ENCODE measurements around the gene TRPC5OS.

Gene TRPC5OS

GRCh38 chrX:111875881-111876280, at the start of gene TRPC5OS:
Gene TRPC5OS, plus strand, starts transcription at chrX:111876181. Its CDS starts 25,669 bp downstream, at chrX:111901850.
- DNase-seq = no peak

DNA sequence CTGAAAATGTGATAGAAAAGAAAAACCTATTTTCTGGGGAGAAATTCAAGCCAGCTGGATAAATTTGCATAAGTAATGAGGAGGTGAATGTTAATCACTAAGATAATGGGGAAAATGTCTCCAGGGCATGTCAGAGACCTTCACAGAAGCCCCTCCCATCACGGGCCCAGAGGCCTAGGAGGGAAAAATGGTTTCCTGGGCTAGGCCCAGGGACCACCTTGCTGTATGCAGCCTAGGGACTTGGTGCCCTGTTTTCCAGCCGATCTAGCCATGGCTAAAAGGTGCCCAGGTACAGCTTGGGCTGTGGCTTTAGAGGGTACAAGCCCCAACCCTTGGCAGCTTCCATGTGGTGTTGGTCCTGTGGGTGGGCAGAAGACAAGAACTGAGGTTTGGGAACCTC, 46.6 kb upstream of the TRPC5OS start:
- no peak for DNase-seq

DNA sequence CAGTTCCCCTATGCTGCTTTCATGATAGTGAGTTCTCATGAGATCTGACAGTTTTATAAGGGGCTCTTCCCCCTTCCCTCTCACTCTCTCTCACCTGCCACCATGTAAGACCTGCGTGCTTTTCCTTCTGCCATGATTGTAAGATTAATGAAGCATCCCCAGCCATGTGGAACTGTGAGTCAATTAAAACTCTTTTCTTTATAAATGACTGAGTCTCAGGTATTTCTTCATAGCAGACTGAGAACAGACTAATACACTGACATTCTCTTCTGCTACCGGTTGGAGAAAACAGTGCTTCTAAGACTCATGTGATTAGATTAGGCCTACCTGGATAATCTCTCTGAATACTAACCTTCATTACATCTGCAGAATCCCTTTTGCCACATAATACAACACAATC, 45.4 kb upstream of the TRPC5OS start:
- peak; percentile 39 for DNase-seq

- DNase-seq = peak; percentile 81
Observed at GRCh38 chrX:111831343-111831742, 44.6 kb upstream of the TRPC5OS start.

DNA sequence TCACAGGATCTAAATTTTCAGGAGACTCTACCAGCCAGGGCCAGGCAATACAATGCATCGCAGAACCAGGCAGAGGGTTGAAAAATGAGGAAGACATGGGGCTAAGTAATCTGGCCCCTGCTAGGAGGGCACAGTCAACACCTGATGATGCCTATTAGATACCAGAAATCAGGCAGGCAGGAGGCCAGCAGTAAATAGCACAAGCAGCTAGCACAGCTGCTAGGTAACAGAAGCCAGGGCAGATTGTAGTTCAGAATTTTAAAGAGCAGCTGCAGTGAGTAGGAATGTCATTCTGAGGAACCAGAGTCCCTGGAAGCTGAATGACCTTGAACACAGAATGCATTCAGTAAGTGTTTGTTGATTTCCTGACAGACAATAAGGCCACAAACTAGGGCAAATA, 38.8 kb upstream of the TRPC5OS start:
- peak; percentile 76 for DNase-seq

DNA sequence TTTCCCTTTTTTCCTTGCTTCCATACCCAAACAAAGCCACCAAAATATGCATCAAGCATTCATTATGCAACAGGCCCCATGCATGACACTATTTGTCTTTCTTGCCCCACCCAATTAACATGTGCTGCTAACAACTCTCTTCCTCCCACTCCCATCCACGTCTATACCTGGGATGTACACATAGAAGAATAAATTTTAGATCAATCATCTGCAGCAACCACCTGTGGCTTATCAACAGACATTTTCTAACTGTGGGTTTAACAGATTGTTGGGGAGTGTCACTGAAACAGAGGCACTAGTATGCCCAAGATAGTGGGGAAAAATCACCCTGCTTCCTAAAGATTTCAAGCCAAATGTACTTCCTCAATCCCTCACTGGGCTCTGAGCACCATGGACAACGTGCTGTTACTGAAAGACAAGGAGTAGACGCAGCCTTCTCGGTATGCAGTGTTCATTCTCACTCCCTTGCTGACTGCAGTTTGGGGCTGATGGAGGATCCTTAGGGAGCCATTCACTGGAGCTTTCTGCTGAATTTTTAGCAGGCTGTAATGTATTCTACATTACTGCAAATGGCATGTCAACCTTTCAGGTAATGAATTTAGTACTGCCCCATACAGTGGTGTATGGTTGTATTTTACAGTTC, 28.4 kb upstream of the TRPC5OS start:
- DNase-seq = no peak

DNA sequence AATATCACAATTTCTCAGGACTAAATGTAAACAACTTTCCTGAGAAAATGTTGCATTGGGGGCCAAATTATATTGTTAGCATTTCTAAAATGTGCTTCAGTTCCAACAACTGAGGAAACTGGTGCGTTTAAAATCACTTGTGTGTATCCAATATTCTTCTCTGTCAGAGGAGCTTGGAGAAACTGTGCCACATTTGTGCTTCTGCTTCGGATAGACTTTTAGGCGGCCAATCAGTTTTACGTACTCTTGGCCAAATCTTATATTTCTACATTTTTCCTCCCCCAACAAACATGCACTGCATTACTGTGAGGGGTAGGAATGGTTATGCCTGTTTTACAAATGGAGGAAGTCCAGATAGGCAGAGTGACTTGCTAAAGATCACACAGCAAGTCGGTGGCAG, 27.4 kb upstream of the TRPC5OS start:
- DNase-seq = no peak

GRCh38 chrX:111850975-111851374, 25.0 kb upstream of the TRPC5OS start:
- no peak for DNase-seq

DNA sequence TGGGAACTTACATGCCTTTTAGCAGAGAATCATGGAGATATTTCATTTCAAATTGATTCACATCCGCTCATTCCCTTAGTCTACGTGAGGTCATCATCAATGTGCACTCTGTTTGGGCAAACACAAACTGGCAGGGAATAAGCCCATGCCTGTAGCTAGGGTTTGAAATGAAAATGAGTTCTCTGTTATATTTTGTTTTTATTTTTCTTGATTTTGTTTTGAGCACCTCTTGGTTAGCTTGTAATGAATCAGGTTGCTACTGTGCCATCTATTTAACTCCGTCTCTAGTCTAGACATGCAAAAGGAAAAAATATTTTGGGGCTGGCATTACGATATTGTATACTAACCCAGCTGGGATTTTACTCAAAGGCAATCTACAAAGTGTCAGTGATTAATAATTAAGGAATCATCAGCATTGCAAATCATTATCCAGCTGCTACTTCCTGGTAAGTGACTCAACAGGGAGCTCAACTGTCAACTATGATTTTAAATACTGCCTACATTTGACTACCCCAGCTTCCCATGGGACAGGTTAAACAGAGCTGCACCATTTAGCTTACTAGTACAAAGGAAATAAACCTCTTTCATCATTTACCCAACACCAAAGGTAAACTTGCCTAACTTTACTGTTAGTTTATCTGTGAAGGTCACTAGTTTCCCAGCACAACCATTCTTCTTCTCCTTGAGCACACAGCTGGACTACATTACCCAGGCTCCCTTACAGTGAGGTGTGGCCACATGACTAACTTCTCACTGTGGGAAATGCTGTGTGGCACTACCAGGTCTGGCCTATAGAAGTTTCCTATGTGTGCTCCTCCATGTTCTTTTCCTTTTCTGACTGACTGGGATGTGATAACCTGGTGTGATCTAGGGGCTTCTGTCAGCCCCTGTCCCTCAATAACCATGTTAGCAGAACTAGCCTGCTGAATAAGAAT, 21.2 kb upstream of the TRPC5OS start:
- no peak for DNase-seq

- DNase-seq = no peak
Observed at GRCh38 chrX:111857534-111858060, 18.4 kb upstream of the TRPC5OS start.

- DNase-seq = no peak
Observed at GRCh38 chrX:111861605-111862004, 14.4 kb upstream of the TRPC5OS start.

GRCh38 chrX:111867236-111867635, 8.7 kb upstream of the TRPC5OS start:
- DNase-seq = no peak

GRCh38 chrX:111868726-111869638, 7.0 kb upstream of the TRPC5OS start:
- no peak for DNase-seq

GRCh38 chrX:111869639-111870034, 6.3 kb upstream of the TRPC5OS start:
- DNase-seq = peak; percentile 69

DNA sequence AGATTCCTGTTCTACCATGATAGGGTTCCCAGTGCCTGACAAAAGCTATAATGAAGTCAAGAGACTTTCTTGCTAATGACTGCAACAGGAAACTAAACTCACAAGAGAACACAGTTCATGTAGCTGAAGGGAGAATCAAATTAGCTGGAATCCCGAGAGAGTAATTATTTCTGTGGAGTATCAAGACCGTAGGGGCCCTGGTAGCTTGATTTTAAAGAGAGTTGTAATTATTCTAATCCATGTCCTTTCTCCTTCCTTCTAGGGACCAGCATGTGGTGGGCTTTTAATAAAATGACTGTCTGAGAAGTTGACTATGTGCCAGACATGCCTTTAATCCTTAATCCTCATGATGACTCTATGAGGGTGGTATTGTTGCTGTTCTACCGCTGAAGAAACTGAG, 1.7 kb upstream of the TRPC5OS start:
- no peak for DNase-seq

- DNase-seq = no peak
Observed at GRCh38 chrX:111876646-111877045, 665 bp downstream of the TRPC5OS start.

- no peak for DNase-seq
Observed at GRCh38 chrX:111877681-111878080, 1.7 kb downstream of the TRPC5OS start.

GRCh38 chrX:111880735-111881134, 4.8 kb downstream of the TRPC5OS start:
- no peak for DNase-seq

- DNase-seq = no peak
Observed at GRCh38 chrX:111881715-111882114, 5.7 kb downstream of the TRPC5OS start.

DNA sequence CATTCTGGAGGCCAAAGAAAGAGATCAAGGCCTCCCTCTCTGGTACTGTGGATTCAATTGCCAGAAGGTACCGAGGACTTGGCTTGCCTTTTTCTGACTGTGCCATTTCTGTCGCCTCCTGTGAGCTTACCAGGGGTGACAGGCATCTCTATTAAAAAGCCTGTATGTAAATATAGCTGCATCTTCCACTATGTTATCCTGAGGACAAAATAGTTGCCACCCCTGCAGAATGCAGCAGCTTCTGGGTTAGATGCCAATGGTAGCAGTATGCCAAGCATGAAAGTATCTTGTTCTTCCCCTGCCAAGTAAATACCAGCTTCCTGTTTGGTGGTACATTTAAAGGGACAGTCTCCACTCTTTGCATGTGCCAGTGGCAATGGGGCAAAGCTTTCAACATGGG, 10.7 kb downstream of the TRPC5OS start:
- DNase-seq = no peak

DNA sequence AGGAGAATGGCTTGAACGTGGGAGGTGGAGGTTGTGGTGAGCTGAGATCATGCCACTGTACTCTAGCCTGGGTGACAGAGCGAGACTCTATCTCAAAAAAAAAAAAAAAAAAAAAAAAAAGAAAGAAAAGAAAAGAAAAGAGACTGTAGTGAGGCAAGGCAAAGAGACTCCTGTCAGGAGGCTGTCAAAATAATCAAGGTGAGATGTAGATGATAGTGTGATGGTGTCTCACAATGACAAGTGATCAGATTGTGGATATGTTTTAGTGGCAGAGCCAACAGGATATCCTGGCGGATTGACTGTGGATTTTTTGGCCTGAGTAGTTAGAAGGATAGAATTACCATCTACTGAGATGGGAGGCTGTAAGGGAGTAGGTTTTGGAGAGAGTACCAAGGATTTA, 12.6 kb downstream of the TRPC5OS start:
- no peak for DNase-seq

GRCh38 chrX:111892375-111892774, 16.4 kb downstream of the TRPC5OS start:
- no peak for DNase-seq

- no peak for DNase-seq
Observed at GRCh38 chrX:111896148-111896547, 20.2 kb downstream of the TRPC5OS start.
